ENCODE results near the gene EXTL1.

Gene EXTL1

DNA sequence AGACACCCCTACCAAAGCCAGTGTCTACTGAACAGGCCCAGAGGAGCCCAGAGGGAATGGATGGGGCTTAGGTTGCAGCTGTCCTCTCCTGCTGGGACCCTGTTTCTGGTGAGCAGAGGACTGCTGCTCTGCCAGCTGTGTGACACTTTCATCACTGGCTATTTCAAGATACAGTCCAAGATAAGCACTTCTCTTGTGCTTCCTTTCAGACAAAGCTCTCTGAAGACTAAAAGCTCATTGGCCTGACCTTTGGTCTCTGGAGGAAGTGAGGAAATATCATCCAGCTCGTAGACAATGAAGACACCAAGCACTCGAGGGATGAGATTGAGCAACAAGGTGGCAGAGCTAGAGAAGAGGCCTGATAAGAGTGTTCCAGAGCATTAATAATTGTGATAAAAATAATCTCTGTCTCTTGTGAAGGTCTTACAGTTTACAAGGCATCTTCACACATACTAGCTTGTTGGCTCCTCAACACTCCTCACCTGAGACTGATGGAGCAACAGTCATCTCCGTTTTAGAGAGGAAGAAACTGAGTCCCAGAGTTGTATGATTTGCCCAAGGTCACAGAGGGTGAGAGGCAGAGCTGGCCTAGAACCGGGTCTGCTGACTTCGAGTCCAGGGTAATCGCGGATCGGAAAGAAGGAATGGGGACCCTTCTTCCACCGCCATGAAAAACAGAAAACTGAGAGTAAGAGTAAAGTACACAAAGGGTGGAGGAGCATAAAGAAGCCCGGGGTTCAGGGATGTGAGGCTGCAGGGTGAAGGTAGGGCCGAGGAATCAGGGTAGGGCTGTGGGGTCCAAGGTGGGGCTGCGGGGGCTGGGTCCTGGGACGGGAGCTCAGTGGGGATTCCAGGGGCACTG lies 24.4 kb upstream of the EXTL1 start:
- no peak for DNase-seq (ENCODE audit: low read depth)

DNA sequence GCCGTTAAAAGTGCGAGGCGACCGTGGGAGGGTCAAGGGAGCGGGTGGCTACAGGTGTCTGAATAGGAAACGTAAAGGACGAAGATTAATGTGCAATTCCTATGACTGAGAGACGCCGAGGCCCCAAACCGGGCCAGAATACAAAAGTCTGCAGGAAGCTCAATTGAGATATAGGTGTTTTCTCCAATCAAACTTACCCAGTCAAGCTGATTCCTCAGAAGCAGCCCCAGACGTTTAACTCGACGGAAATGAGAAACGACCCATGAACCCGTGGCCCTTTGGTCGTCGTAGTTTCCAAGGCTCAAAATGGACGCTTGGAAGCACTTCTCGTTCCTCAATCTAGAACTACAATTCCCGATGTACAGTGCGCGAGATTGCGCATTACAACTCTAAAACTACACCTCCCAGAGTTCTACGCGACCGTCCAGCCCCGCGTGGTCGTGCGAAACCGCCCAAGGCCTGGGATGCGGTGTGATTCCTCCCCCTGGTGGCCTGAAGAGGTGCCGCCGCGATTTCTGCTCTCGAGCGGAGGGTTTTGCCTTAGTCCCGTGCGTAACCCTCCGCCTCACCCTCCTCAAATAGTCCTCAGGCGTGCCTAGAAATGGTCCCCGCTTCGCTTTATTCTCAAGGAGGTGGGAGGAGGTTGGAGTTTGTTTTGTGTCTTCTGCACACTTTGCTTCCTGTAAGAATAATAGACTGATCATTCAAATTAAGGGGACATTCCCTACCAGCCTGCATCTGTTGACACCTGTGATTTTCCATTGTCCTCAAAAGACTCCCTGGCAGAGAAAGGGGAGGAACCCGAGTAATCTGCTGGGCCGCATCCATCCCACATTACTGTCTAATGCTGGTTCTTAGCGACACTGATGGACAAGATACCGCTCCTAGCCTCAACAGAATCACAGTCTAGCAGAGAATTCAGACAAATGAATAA lies 23.5 kb upstream of the EXTL1 start, which contains the start of gene PAFAH2:
PAFAH2 (minus strand) TSS at position 236 of the 934 bp plus-strand sequence. CDS start 7,247 bp downstream, outside the sequence.
- DNase-seq (ENCODE audit: low read depth): peak; percentile 94

DNA sequence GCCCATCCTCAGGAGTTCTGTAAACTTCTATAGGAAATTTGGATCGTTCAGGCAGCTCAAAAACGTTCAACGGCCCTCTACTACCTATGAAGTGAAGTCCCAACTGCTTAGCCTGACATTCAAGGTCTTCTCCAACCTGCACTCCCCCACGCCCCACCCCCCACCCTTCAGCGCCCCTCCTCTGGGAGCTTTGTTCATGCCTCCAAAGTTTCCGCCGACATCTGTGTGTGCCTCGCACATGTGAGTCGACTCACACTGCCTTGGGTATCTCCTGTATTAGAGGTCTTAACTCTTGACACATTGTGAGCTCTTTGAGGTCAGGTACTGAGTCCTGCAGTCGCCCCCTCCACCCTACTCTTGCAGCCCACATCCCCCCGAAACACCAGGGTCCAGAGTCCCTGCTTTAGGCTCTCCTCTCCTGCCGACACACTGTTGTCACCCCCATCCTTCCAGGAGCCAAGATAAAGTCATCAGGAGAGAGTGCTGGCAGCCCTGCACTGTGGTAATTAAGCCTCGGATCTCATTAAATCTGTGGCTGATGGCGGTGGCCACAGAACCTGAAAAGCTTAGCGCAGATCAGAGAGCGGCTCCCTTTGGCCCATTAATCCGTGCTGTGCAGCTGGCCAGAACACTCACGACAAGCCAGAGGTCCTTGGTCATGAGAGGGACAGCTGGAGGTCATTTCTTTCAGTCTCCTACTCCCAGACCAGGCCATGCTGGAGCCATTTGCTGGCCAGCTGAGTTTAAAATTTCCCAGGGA lies 22.4 kb upstream of the EXTL1 start:
- DNase-seq (ENCODE audit: low read depth): no peak

DNA sequence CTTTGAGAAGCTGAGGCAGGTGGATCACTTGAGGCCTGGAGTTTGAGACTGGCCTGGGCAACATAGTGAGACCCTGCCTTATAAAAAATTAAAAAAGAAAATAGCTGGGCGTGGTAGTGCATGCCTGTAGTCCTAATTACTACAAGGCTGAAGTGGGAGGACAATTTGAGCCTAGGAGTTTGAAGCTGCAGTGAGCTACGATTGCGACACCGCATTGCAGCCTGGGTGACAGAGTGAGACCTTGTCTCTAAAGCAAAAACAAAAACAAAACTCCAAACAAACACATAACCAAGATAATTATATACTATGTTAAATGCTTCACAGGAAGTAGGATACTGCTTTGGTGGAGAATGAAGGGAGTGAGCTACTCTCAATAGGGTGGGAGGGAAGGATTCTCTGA lies 18.3 kb upstream of the EXTL1 start:
- DNase-seq (ENCODE audit: low read depth): no peak

DNA sequence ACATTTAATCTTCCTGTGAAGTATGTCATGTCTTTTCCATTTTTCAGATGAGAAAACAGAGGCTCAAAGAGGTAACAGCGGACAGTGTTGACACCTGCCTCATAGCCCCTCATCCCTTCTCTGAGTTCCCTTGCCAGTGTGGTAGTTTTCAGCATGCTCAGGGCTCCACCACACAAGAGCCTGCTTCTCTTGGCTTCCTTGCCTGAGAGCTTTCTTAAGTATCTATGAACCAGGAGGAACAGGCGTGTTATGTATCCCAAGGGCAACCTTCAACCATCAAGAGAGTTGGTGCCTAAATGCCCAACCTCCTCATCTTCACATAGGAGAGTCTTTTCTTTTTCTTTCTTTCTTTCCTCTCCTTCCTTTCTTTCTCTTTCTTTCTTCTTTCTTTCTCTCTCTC lies 17.8 kb upstream of the EXTL1 start:
- no peak for DNase-seq (ENCODE audit: low read depth)

DNA sequence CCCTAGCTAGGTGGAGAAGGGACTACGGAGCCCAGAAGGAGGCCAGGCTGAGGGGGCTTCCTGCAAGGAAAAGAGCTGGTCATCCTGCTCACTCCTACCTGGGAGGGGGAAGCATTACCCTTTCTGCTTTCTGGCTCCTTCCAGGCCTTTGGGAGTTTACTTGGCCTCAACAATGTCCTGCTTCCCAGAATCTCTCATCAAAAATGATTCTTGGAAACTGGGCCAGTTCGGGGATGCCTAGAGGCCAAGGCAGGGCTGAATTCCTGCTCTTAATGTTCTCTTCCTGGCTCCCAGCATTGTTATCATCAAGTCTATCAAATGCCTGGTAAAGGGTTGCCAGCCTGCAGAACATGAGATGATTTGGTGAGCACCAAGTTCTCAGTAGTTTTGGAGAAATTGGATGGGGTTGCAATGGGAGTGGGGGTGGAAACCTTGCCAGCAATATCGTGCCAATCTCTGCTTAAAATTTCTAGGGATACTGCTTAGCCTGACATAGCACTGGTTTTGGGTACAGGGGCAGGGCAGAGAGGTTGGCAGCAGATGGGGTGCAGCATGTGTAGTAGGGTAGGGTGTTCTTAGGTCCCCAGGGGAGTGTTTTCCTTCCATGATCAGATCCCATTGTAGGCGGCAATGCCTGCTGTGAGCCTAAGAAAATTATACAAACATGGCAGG lies 16.0 kb upstream of the EXTL1 start:
- DNase-seq (ENCODE audit: low read depth): no peak

DNA sequence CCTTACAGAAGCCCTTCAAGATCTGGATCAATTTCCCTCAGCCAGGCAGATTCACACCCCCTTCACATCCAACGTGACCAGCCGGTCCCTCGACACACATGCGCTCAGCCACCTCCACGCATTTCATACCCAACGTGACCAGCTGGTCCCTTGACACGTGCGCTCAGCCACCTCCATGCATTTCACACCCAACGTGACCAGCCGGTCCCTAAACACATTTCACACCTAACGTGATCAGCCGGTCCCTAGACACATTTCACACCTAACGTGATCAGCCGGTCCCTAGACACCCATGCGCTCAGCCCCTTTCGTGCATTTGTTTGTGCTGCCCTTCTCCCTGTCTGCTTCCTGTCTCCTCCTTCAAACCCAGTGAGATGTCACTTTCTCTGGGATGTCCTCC lies 14.9 kb upstream of the EXTL1 start:
- no peak for DNase-seq (ENCODE audit: low read depth)

DNA sequence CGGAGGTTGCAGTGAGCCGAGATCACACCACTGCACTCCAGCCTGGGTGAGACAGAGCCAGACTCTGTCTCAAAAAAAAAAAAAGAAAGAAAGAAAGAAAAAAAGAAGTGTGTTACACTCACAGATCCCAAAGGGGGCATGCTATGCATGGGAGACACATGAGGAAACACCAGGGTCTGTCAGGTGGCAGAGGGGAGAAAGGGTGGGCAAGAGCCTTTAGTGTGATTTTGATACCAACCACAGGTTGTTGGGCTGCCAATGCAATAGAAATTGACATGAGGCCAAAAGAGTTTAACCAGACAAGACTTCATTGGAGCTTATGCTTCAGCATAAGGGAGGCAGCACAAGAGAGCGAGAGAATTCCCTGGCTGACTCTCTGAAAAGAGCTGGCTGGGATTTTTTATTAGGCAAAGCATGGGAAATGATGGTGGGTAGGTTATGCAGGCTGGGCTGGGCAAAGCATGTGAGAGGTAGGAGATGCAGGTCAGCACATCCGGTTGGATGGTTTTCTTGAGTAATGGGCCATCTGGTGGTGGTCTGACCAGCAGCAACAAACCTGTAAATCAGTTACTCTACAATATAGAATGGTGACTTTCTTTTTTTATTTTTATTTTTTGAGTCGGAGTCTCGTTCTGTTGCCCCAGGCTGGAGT lies 11.7 kb upstream of the EXTL1 start:
- DNase-seq (ENCODE audit: low read depth): no peak

DNA sequence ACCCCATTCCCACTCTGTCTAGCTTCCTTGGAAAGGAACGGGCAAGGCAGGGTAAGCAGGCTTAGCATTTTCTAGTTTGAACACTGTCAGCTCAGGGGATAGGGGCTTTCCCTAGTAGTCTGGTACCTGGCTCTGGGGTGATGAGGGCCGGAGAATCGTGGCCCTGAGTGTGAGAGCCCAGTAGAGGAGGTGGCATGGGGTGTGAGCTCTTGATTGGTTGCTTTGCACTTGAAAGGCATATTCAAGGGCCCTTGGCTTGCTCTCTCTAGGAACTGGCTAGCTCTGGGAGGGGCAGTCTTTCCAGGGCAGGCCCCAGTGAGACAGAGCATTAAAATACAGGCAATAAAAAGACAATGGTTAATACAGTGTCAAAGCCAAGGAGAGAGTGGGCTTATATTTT lies 10.8 kb upstream of the EXTL1 start:
- no peak for DNase-seq (ENCODE audit: low read depth)

DNA sequence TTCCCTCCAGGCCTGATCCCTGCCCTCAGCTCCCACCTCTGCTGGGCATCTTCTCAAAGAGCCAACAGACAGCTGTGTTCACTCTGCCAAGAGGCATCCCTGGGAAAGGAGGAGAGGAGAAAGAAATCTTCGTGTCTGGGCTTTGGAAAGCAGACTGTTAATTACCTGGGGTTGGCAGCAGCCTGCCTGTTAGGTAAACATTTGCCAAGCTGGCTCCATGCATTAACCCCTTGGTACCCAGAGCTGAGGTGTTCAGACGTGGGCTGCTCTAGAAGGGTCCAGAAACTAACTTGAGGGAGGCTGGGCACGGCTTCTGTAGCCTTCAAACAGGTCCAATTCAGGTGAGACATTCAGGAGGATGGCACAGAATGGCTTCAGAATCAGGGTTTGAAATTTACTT lies 8.7 kb upstream of the EXTL1 start:
- DNase-seq (ENCODE audit: low read depth): no peak

DNA sequence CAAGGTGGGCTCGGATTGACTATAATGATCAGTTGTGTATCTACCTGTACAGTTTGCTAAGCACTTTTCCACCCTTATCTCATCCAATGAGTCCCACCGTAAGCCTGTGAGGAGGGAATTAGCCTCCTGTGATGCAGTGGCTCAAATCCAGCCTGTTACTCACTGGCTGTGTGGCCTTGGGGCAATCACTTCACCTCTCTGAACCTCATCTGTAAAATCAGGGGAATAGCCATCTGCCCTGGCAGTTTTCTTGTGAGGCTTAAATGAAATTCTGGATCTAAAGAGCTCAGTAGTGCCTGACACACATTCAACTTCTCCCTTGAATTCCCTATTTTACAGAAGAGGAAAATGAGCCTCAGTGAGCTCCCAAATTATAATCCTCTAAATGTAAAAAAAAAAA lies 7.4 kb upstream of the EXTL1 start:
- DNase-seq (ENCODE audit: low read depth): no peak

DNA sequence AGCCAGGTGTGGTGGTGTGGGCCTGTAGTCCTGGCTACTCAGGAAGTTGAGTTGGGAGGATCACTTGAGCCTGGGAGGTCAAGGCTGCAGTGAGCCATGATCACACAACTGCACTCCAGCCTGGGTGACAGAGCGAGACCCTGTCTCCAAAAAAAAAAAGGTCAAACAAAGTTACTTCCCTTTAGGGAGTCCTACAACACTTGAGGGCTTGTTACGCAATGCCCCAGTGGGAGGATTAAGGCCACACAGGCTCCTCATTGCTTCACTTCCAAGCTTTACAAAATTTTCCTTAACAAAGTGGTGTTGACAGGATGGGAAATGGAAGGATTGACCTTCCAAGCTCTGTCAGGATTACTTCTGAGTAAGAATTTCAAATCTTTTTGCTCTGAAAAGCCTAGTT lies 6.2 kb upstream of the EXTL1 start:
- DNase-seq (ENCODE audit: low read depth): no peak

DNA sequence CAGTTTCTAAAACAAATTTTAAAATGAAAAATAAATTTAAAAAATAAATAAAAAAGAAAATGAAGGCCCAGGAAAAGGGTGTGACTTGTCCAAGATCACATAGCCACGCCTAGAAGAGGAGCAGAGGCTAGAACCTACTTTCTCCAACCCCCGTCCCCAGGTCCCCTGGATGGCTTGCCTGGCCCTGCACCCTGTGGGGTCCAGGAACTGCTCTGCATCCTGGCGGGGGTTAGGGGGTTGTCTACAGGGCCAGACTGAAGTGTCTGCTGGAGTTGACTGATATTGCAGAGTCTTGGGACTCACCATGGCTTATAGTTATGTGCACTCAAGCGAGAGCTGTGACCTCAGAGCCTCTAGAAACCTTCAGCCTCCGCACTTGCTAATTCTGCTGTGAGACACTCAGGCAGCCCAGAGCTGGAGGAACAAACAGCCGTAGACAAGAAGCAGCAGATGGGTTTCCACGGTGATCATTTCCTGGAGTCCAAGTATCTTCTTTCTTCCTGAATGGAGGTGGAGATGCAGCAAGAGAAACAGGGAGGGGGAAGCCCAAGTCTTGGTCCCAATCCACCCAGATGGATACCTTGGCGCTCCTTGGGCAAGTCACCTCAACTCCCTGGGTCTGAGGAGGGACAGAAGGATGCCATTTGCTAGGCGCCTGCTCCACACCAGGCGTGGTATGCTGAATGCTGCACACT lies 5.2 kb upstream of the EXTL1 start:
- no peak for DNase-seq (ENCODE audit: low read depth)

DNA sequence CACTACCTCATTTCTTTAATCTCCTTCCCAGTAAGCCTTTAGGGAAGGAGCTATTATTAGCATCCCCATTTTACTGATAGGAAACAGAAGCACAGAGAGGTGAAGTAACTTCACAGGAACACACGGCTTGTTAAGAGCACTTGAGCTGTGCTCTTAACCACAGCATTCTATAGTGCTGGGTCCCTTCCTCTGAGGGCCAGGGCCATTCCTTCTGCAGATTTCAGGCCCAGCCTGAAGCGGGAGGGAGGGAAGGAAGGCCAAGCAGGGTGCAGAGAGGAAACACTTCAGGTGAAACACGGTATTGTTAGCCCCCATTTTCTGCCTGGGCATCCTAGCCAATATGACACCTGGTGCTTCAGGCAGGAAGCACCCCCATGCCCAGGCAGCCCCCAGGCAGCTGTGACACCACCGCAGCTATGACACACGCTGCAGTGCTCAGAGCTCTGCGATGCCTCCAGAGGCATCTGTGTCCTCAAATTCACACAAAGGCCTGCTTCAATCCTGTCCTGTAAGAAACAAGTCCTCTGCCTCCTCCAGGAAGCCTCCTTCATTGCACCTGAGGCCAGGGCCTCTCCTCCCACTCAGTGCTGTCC lies 4.5 kb upstream of the EXTL1 start:
- no peak for DNase-seq (ENCODE audit: low read depth)

DNA sequence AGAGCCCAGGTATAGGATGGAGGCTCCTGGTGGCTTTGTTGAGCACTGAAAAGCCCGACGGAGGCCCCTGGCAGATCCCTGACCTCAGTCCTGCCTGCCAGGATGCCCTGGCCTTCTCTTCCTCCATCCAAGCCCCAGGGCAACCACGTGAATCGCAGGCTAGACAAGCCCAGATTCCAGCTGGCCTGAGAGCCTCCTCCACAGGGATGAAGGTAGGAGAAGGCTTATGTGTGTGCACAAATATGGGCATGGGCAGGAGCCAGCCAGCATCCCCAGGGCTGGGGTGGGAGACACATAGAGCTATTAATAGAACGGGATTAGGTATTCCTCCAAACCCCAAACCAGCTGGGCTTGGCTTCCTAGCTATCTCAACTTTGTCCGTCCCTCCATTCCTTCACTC lies 4.0 kb upstream of the EXTL1 start:
- DNase-seq (ENCODE audit: low read depth): no peak

DNA sequence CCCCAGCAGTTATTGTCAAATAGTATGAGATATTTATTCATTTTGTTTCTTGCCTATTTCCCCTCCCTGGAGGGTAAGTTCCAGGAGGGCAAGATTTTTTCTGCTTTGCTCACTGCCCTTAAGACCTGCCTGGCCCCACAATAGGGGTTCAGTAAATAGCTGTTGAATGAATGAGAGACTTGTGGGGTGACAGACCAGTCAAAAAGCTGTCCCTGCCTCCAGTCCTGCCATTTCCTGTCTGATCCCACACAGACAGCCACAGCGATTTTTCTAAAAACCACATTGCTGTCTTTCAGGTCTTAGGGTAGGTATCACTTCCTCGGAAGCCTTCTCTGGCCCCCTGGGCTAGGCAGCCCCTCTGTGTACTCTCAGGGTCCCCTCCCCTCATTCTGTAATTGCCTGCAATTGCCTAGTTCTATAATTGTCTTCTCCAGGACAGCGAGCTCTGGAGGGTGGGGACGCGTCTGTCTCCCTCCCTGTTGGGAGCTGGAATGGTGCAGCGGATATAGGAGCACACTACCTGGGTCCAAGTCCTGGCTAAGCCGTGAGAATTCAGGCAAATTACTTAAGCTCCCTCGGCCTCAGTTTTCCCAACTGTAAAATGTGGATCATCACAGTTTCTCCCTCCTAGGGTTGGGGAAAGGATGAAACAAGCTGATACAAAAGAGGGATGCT lies 1.8 kb upstream of the EXTL1 start:
- DNase-seq (ENCODE audit: low read depth): no peak

DNA sequence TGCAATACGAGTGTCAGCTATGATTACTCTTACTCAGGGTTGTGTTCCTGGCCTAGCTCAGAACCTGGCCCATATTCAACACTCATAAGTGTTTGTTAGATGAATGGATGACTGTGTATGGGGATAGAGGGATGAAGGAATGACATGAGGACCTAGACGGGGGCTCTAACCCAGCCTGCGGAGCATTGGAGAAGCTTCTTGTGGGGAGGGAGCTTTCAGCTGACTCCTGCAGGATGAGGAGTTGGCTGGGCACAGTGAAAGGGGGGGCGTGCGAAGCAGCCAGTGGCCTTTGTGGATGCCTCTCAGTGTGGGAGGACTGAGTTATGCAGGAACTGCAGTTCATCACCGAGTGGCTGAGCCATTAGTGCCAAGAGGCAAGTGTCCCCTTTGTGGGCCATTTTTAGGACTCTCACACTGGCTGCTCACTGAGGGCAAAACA lies 1.2 kb upstream of the EXTL1 start:
- DNase-seq (ENCODE audit: low read depth): no peak

DNA sequence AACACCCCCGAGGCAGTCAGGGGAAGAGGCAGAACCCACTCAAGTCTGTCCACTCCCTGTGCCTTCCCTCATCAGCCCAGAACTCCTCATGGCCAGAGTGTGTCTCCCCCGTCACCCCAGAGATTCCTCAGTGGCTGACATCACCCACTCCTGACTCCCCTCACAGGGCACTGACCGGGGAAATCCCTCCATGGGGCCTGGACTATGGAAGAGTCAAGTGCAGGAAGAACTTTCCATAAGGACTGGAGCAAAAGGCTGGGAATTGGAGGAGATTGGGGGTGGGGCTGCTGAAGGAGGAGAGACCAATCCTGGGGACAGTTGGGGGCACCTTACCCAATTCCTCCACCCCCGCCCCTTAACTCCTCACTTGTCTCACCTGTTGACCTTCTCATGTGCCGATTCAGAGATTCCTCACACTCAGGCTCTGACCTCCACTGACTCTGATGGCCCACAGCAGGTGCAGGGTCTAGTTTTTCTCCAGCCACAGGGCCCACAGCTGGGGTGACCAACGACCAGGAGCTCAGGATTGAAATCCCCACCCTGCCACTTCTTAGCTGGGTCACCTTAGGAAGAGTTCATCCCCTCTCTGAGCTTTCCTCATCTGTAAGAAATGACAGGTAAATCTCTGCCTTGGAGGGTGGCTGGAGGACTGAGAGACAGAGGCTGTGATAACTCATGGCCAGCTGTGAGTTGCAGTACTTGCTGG lies 481 bp upstream of the EXTL1 start:
- DNase-seq (ENCODE audit: low read depth): no peak

DNA sequence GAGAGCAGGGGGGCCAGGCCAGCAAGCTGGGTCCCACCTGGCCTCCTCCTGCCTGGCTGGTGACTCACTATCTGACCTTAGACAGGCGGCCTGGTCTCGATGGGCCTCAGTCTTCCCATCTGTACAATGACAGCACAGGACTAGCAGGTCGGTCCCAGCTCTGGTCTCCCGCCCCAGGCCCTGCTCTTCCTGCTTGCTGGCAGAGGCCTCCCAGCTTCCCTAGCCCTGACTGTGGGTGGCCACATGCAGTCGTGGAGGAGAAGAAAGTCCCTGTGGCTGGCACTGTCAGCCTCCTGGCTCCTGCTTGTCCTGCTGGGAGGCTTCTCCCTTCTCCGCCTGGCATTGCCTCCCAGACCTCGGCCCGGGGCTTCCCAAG lies 817 bp downstream of the EXTL1 start:
- DNase-seq (ENCODE audit: low read depth): no peak
